DND-41 (cell line): ENCODE data around the gene ALPK3.

ENCODE experiments used
- ATAC-seq: fragments of 200-7000 bp; cut with Tn5 transposase; 3 replicates; pipeline ENCODE4 v1.9.1; 2021; ENCODE audit warnings: low read depth; ENCODE audit not compliant: insufficient read depth
- DNase-seq: peaks from one replicate; pipeline ENCODE4 v3.0.0-alpha.2; 2020
- H2AFZ ChIP-seq: 2 replicates; pipeline ENCODE4 v1.6.0; 2012; ENCODE audit warnings: low read depth, low read length
- H3K27ac ChIP-seq: 2 replicates; pipeline ENCODE4 v1.5.1; 2012; ENCODE audit warnings: low read length, inconsistent platforms
- H3K27me3 ChIP-seq: fragments of 200-600 bp; sonication (generic); 2 replicates; pipeline ENCODE4 v1.6.0; 2012; ENCODE audit warnings: low read length, mild to moderate bottlenecking, inconsistent platforms; ENCODE audit not compliant: insufficient read depth, poor library complexity
- H3K36me3 ChIP-seq: 2 replicates; pipeline ENCODE4 v1.5.1; 2012; ENCODE audit warnings: low read length, inconsistent platforms; ENCODE audit not compliant: insufficient read depth
- H3K4me1 ChIP-seq: 2 replicates; pipeline ENCODE4 v1.5.1; 2012; ENCODE audit warnings: mild to moderate bottlenecking, low read length; ENCODE audit not compliant: insufficient read depth
- H3K4me2 ChIP-seq: 2 replicates; pipeline ENCODE4 v1.6.0; 2012; ENCODE audit warnings: mild to moderate bottlenecking, moderate library complexity, low read length, inconsistent platforms; ENCODE audit not compliant: insufficient read depth
- H3K4me3 ChIP-seq, 2 experiments: fragments of 200-600 bp in 1 of 2; shearing (Covaris generic) in 1 of 2; 2 replicates each; pipeline ENCODE4 v1.5.1; 2012 to 2016; ENCODE audit warnings: inconsistent platforms in 2 of 2, low read length in 2 of 2, mild to moderate bottlenecking in 2 of 2, low read depth in 1 of 2, moderate library complexity in 1 of 2
- H3K79me2 ChIP-seq: 2 replicates; pipeline ENCODE4 v1.6.0; 2012; ENCODE audit warnings: low read length, inconsistent platforms; ENCODE audit not compliant: insufficient read depth
- H3K9ac ChIP-seq: 2 replicates; pipeline ENCODE4 v1.6.0; 2012; ENCODE audit warnings: low read depth, mild to moderate bottlenecking, inconsistent platforms, low read length, moderate library complexity
- H3K9me3 ChIP-seq: 2 replicates; pipeline ENCODE4 v1.5.1; 2012; ENCODE audit warnings: low read length, moderate library complexity, mild to moderate bottlenecking, inconsistent platforms; ENCODE audit not compliant: insufficient read depth, severe bottlenecking
- H4K20me1 ChIP-seq: 2 replicates; pipeline ENCODE4 v1.6.0; 2012; ENCODE audit warnings: low read length; ENCODE audit not compliant: insufficient read depth
- CTCF ChIP-seq: IDR thresholded peaks from 2 replicates; pipeline ENCODE4 v1.5.1; 2012; ENCODE audit warnings: borderline replicate concordance, low read length, moderate library complexity, mild to moderate bottlenecking; ENCODE audit not compliant: poor library complexity, severe bottlenecking; ENCODE audit errors: extremely low read depth
- EZH2 ChIP-seq: IDR thresholded peaks from 3 replicates; pipeline ENCODE4 v1.6.1; 2012; ENCODE audit warnings: borderline replicate concordance, low read depth, mild to moderate bottlenecking, moderate library complexity, low read length, inconsistent platforms; ENCODE audit not compliant: severe bottlenecking

The ALPK3 gene

GRCh38 chr15:84835661-84836337, 18.6 kb downstream of the ALPK3 start:
- H2AFZ ChIP-seq: no peak overlapping the region
- no peaks in the 10 kb centered on the region for H3K79me2 ChIP-seq
- H3K9ac ChIP-seq: no peak overlapping the region
- H3K4me2 ChIP-seq: no peak overlapping the region
- TF ChIP-seq EZH2 (no peak), CTCF (no peak)
- H3K9me3 ChIP-seq: no peaks in the 10 kb centered on the region
- peaks cover 14% of the 10 kb centered on the region for H3K27me3 ChIP-seq
- H3K27ac ChIP-seq: no peak overlapping the region
- H3K4me1 ChIP-seq: no peaks in the 10 kb centered on the region
- H3K36me3 ChIP-seq: no peaks in the 10 kb centered on the region
- H4K20me1 ChIP-seq: no peaks in the 10 kb centered on the region
- DNase-seq (no peak), ATAC-seq (no peak)
- H3K4me3 ChIP-seq: no peak overlapping the region

GRCh38 chr15:84836844-84837243, 19.7 kb downstream of the ALPK3 start:
- Histone ChIP-seq H3K27ac (no peak overlapping the region), H2AFZ (no peak overlapping the region), H3K79me2 (no peaks in the 10 kb centered on the region), H3K9ac (no peak overlapping the region), H4K20me1 (no peaks in the 10 kb centered on the region), H3K27me3 (peaks cover 10% of the 10 kb centered on the region), H3K4me2 (no peak overlapping the region), H3K9me3 (no peaks in the 10 kb centered on the region), H3K4me1 (no peaks in the 10 kb centered on the region), H3K36me3 (no peaks in the 10 kb centered on the region), H3K4me3 (no peak overlapping the region)
- ATAC-seq: no peak
- DNase-seq: no peak
- TF ChIP-seq CTCF: no peak
- no peak for TF ChIP-seq EZH2

- TF ChIP-seq EZH2: no peak
- TF ChIP-seq CTCF: no peak
- no peak overlapping the region for H3K4me3 ChIP-seq
Observed at GRCh38 chr15:84839714-84840113, 22.6 kb downstream of the ALPK3 start.

More at GRCh38 chr15:84839714-84840113, 22.6 kb downstream of the ALPK3 start:
- no peak for ATAC-seq
- Histone ChIP-seq H2AFZ (no peak overlapping the region), H3K36me3 (no peaks in the 10 kb centered on the region), H3K9me3 (no peaks in the 10 kb centered on the region), H3K9ac (no peak overlapping the region), H3K79me2 (no peaks in the 10 kb centered on the region), H3K27ac (no peak overlapping the region), H3K4me1 (no peaks in the 10 kb centered on the region), H3K4me2 (no peak overlapping the region), H4K20me1 (no peaks in the 10 kb centered on the region), H3K27me3 (no peaks in the 10 kb centered on the region)
- DNase-seq: no peak
